ENCODE measurements around the gene ILRUN. TPM values are rescaled to one million over a fixed set of nuclear protein-coding genes. Genes with fewer than 3 reads are reported as not detected.
A peak's percentile ranks its signal among the peaks of the same experiment; 100 is the strongest.
"Not testable (repeated sequence)": the region's sequence is repeated elsewhere in the genome, so short reads cannot be mapped to it uniquely, and the experiment has no call there.

The ILRUN gene
- polyA plus RNA-seq, 3 donors, result 6.2 to 19.3 (median 6.5) TPM

- Histone ChIP-seq H3K9me3 (replicated peaks in 1 of 2; ENCODE audit: control insufficient read depth in 1 of 2, insufficient read depth in 1 of 2, low read length in 2 of 2) (no peaks in the 10 kb centered on the region), H3K9ac (ENCODE audit: insufficient read depth, low read length, poor library complexity, severe bottlenecking) (peak overlapping the region; percentile 34), H3K79me2 (ENCODE audit: insufficient read depth, low read length) (peaks cover 99% of the 10 kb centered on the region), H2AFZ (ENCODE audit: insufficient read depth, low read depth, low read length, poor library complexity, severe bottlenecking) (peak overlapping the region; percentile 60), H3K27ac (ENCODE audit: low read depth in 1 of 2, low read length in 2 of 2) (peak overlapping the region; percentile 75 to 93), H4K20me1 (ENCODE audit: insufficient read depth, low read length) (peaks cover 6% of the 10 kb centered on the region), H3K27me3 (ENCODE audit: control insufficient read depth in 2 of 2, insufficient read depth in 2 of 2, low read length in 2 of 2) (no peaks in the 10 kb centered on the region), H3K4me1 (ENCODE audit: control insufficient read depth in 1 of 2, insufficient read depth in 2 of 2, low read length in 2 of 2) (peaks cover 38 to 58% of the 10 kb centered on the region in 2 donors), H3K4me3 (replicated peaks in 1 of 3; ENCODE audit: low read depth in 2 of 3, low read length in 3 of 3) (peak overlapping the region in 1 of 3 experiments; percentile 52), H3K4me2 (replicated peaks; ENCODE audit: extremely low read depth, low read length, poor library complexity, severe bottlenecking) (peak overlapping the region; percentile 60), H3K36me3 (replicated peaks in 1 of 2; ENCODE audit: control insufficient read depth in 1 of 2, insufficient read depth in 2 of 2, low read length in 2 of 2) (no peaks in the 10 kb centered on the region)
- intact Hi-C loops (cut with micrococcal nuclease), result no loop called here
- no peaks in the 10 kb centered on the region for H3K27me3 Mint-ChIP-seq (ENCODE audit: low read depth in 3 of 3)
- peak in 1 of 3 donors; percentile 13 for DNase-seq
- no CpG with 5 or more reads among the region's 1 CpG for WGBS (ENCODE audit: insufficient coverage)
- no peak for TF ChIP-seq CTCF (IDR thresholded peaks at IDR 0.05)
- H3K9me3 Mint-ChIP-seq, result no peaks in the 10 kb centered on the region
- H3K4me1 Mint-ChIP-seq, result peaks cover 62% of the 10 kb centered on the region
- H3K27ac Mint-ChIP-seq, result peak overlapping the region; percentile 91 to 97 (median 95)
- H3K4me3 Mint-ChIP-seq, result no peak overlapping the region
- H3K36me3 Mint-ChIP-seq, result peaks cover 0 to 4% of the 10 kb centered on the region in 2 donors
These were observed 25.2 kb downstream of the ILRUN start for GRCh38 chr6:34671367-34671766.

- WGBS (ENCODE audit: insufficient coverage), result 90% methylated on average over 2 of the region's 5 CpGs
- H3K36me3 ChIP-seq (replicated peaks in 1 of 2; ENCODE audit: control insufficient read depth in 1 of 2, insufficient read depth in 2 of 2, low read length in 2 of 2); H3K27ac ChIP-seq (ENCODE audit: low read depth in 1 of 2, low read length in 2 of 2); intact Hi-C loops (cut with micrococcal nuclease); H3K36me3 Mint-ChIP-seq; H4K20me1 ChIP-seq (ENCODE audit: insufficient read depth, low read length); DNase-seq; H3K27me3 ChIP-seq (ENCODE audit: control insufficient read depth in 2 of 2, insufficient read depth in 2 of 2, low read length in 2 of 2); H3K9me3 ChIP-seq (replicated peaks in 1 of 2; ENCODE audit: control insufficient read depth in 1 of 2, insufficient read depth in 1 of 2, low read length in 2 of 2); H3K27ac Mint-ChIP-seq; H3K9ac ChIP-seq (ENCODE audit: insufficient read depth, low read length, poor library complexity, severe bottlenecking); H3K9me3 Mint-ChIP-seq; H3K27me3 Mint-ChIP-seq (ENCODE audit: low read depth in 3 of 3); H2AFZ ChIP-seq (ENCODE audit: insufficient read depth, low read depth, low read length, poor library complexity, severe bottlenecking); H3K4me3 Mint-ChIP-seq; H3K4me2 ChIP-seq (replicated peaks; ENCODE audit: extremely low read depth, low read length, poor library complexity, severe bottlenecking); H3K4me3 ChIP-seq (replicated peaks in 1 of 3; ENCODE audit: low read depth in 2 of 3, low read length in 3 of 3): not testable (repeated sequence)
- H3K79me2 ChIP-seq (ENCODE audit: insufficient read depth, low read length), result peaks cover 98% of the 10 kb centered on the region
- H3K4me1 ChIP-seq (ENCODE audit: control insufficient read depth in 1 of 2, insufficient read depth in 2 of 2, low read length in 2 of 2), result peaks cover 59 to 71% of the 10 kb centered on the region in 2 donors
- H3K4me1 Mint-ChIP-seq, result peaks cover 68% of the 10 kb centered on the region
These were observed 27.8 kb downstream of the ILRUN start for GRCh38 chr6:34668799-34669198.

All from CD14-positive monocyte (primary cell).